GM12872 (cell line): ENCODE measurements around the gene ZXDC.

Source experiments
- CTCF ChIP-seq: IDR thresholded peaks from 3 replicates; pipeline ENCODE4 v1.5.1; 2011; ENCODE audit warnings: low read depth, mild to moderate bottlenecking, low read length, moderate library complexity; ENCODE audit not compliant: insufficient read depth

Gene ZXDC

GRCh38 chr3:126498929-126499328 is 23.2 kb upstream of the ZXDC start:
- no peak for TF ChIP-seq CTCF

- TF ChIP-seq CTCF: no peak
Observed at GRCh38 chr3:126498461-126498860, 22.8 kb upstream of the ZXDC start.

GRCh38 chr3:126497956-126498355 is 22.3 kb upstream of the ZXDC start:
- TF ChIP-seq CTCF: no peak

- no peak for TF ChIP-seq CTCF
Observed at GRCh38 chr3:126496894-126497850, 21.5 kb upstream of the ZXDC start.

- TF ChIP-seq CTCF: no peak
Observed at GRCh38 chr3:126495786-126496185, 20.1 kb upstream of the ZXDC start.

GRCh38 chr3:126494970-126495230 is 19.2 kb upstream of the ZXDC start:
- no peak for TF ChIP-seq CTCF

GRCh38 chr3:126494204-126494969 is 18.7 kb upstream of the ZXDC start:
- no peak for TF ChIP-seq CTCF
